GM19238 (cell line): ENCODE measurements around the gene GATA5.
"Not testable (repeated sequence)": the region's sequence is repeated elsewhere in the genome, so short reads cannot be mapped to it uniquely, and the experiment has no call there.

Source experiments
- DNase-seq: peaks from one replicate; pipeline ENCODE4 v3.0.0; 2011; ENCODE audit warnings: low spot score; ENCODE audit not compliant: insufficient read length

The GATA5 gene

GRCh38 chr20:62433658-62434497 lies 41.9 kb downstream of the GATA5 start:
- no peak for DNase-seq

GRCh38 chr20:62430866-62431447 lies 44.8 kb downstream of the GATA5 start:
- no peak for DNase-seq

GRCh38 chr20:62430311-62430853 lies 45.4 kb downstream of the GATA5 start:
- DNase-seq, result no peak

- DNase-seq, result no peak
These were observed 46.1 kb downstream of the GATA5 start for GRCh38 chr20:62429455-62430310.

- no peak for DNase-seq
These were observed 47.1 kb downstream of the GATA5 start for GRCh38 chr20:62428396-62429295.

- no peak for DNase-seq
These were observed 47.8 kb downstream of the GATA5 start for GRCh38 chr20:62428002-62428372.

- no peak for DNase-seq
These were observed 48.4 kb downstream of the GATA5 start, which contains the start of gene RBBP8NL for GRCh38 chr20:62427172-62428001. RBBP8NL (minus strand) TSS chr20:62427539; CDS start chr20:62419647, 7,892 bp downstream.

- no peak for DNase-seq
These were observed 49.1 kb downstream of the GATA5 start for GRCh38 chr20:62426699-62427131.

- DNase-seq, result not testable (repeated sequence)
These were observed 49.8 kb downstream of the GATA5 start for GRCh38 chr20:62426059-62426348.

GRCh38 chr20:62425281-62426058 lies 50.3 kb downstream of the GATA5 start:
- DNase-seq, result no peak

GRCh38 chr20:62424249-62425107 lies 51.3 kb downstream of the GATA5 start:
- DNase-seq, result no peak

- DNase-seq, result no peak
These were observed 52.5 kb downstream of the GATA5 start for GRCh38 chr20:62423326-62423706.

- no peak for DNase-seq
These were observed 53.0 kb downstream of the GATA5 start for GRCh38 chr20:62422636-62423325.

GRCh38 chr20:62421716-62421990 lies 54.1 kb downstream of the GATA5 start:
- DNase-seq, result no peak

GRCh38 chr20:62420846-62421715 lies 54.7 kb downstream of the GATA5 start:
- DNase-seq, result no peak

GRCh38 chr20:62419759-62420158 lies 56.0 kb downstream of the GATA5 start:
- DNase-seq, result no peak
